Esophagus muscularis mucosa (tissue), 4 donors: ENCODE measurements around the gene GTF2I.

Source experiments
- EP300 ChIP-seq: sonication (generic); formaldehyde crosslinking; IDR thresholded peaks from one replicate; pipeline ENCODE4 v1.6.1; 2017; ENCODE audit warnings: antibody characterized with exemption
- POLR2A ChIP-seq: fragments of 450-650 bp; IDR thresholded peaks from one replicate; pipeline ENCODE4 v1.6.1; 2017; ENCODE audit warnings: antibody characterized with exemption, moderate library complexity, mild to moderate bottlenecking, low read depth
- POLR2AphosphoS5 ChIP-seq, 2 donors: sonication (generic); formaldehyde crosslinking; IDR thresholded peaks; one replicate each; pipeline ENCODE4 v1.6.1; 2017; ENCODE audit warnings: antibody characterized with exemption in 2 of 2
- TF ChIP-seq, protein P1 (sequence below), 3 experiments: fragments of 200-600 bp in 2 of 3; fragments of 450-650 bp in 1 of 3; sonication (generic) in 2 of 3; IDR thresholded peaks; one replicate each; pipeline ENCODE4 v1.5.1; 2017 to 2019; ENCODE audit warnings: antibody characterized with exemption in 3 of 3, mild to moderate bottlenecking in 2 of 3, moderate library complexity in 1 of 3

DNA sequence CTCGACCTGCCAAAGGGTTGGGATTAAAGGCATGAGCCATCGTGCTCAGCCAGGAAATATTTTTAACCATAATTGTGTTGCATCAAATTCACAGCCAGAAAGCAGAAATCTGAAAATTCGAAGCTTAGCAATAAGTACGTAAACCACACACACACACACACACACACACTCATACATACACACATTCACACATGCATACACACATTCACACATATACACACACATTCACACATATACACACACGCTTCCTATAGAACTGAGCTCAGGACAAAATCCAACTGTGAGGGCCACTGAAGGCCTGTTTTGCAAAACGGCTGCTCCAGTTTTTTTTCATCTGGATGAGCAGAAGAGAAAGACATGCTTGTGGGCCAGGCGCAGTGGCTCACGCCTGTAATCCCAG is 25.0 kb upstream of the GTF2I start:
- TF ChIP-seq, protein P1, sequence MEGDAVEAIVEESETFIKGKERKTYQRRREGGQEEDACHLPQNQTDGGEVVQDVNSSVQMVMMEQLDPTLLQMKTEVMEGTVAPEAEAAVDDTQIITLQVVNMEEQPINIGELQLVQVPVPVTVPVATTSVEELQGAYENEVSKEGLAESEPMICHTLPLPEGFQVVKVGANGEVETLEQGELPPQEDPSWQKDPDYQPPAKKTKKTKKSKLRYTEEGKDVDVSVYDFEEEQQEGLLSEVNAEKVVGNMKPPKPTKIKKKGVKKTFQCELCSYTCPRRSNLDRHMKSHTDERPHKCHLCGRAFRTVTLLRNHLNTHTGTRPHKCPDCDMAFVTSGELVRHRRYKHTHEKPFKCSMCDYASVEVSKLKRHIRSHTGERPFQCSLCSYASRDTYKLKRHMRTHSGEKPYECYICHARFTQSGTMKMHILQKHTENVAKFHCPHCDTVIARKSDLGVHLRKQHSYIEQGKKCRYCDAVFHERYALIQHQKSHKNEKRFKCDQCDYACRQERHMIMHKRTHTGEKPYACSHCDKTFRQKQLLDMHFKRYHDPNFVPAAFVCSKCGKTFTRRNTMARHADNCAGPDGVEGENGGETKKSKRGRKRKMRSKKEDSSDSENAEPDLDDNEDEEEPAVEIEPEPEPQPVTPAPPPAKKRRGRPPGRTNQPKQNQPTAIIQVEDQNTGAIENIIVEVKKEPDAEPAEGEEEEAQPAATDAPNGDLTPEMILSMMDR (IDR thresholded peaks at IDR 0.05): no peak
- TF ChIP-seq POLR2AphosphoS5 (IDR thresholded peaks at IDR 0.05) (no peak), EP300 (no peak), POLR2A (no peak)
